Measurements from ENCODE around the gene TXNDC5.
"Not testable (repeated sequence)": the region's sequence is repeated elsewhere in the genome, so short reads cannot be mapped to it uniquely, and the experiment has no call there.

Gene TXNDC5

GRCh38 chr6:7912736-7913517, 2.3 kb upstream of the TXNDC5 start:
- no peak for DNase-seq

DNA sequence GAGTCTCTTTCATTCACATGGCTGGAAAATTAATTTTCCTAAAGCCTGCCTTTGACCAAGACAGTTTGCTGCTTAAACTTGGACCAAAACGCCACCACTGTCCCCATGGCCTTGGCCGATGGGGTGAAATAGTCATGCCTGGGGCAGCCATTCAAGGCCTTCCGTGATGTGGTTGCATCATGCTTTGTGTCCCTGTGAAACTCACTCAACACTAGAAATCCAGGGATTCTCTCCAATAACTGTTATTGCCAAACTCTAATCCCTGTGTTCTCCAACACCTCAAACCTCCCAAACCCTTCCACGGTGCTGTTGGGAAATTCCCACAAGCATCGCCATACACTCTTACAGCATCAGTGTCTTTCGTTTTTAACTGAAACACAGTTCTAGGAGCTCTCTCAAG, 1.4 kb upstream of the TXNDC5 start:
- DNase-seq: no peak

GRCh38 chr6:7911345-7911725, 747 bp upstream of the TXNDC5 start:
- no peak for DNase-seq

GRCh38 chr6:7910298-7910653, 312 bp downstream of the TXNDC5 start:
- DNase-seq: no peak

DNA sequence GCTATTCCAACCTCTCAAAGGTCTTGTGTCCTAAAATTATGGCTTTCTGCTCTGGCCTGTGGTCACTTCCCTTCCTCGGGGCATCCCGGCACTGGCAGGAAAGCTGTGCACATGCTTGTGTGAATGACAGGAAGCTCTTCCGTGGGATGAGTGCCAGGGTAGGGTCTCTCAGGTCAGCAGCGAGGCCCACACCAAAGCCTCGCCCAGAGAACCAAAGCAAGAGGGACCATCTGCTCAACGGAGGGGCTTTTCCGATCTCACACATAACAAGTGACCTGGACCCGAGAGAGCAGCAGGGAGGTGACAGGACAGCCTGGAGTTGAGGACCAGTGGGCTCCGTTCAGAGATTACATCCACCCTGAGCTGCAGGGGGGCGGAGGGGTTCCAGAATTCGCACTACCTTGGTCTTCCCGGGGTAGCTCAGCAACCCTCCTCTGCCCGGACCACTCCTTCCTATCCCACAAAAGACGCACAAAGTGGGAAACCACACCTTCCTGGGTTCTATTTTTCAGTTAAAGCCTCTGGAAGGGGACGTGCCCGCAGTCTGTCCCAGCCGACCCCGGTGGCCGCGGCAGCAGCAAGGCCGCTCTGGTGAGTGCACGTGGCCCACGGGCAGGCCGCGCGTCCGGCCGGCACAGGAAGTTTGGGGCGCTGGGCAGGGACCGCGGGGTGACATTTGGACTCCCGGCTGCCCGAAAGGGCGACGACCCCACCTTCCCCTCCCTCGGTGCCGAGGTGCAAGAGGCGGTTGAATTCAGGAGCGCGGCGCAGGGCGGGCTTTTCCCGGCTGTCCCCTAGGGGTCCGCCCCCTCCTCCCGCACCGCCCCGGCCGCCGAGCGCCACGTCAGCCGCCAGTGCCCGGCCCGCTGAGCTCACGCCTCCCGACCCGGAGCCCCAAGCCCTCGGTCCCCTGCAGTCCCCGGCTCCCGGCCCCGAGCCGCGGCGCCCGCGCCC, 988 bp downstream of the TXNDC5 start:
- peak in 1 of 2 donors; percentile 21 for DNase-seq

- DNase-seq: no peak
These were observed 3.4 kb downstream of the TXNDC5 start for GRCh38 chr6:7907159-7907558.

DNA sequence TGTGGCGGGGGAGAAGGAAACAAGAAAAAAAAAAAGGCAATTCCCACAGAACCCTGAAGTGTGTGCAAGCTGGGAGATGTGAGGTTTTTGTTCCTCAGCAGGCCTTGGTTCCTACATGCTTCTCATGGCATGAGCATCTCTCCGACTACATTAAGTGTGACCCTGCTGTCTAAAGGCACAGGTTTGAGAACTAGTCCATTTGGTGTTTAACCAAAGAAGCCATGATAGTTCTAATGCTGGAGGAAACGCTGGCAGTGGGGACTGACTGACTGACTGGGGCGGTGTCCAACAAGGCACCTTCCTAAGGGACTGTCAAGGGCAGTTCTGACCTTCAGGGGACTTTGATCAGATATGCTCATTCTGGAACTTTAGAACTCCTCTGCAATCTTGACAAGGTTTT, 3.8 kb downstream of the TXNDC5 start:
- no peak for DNase-seq

GRCh38 chr6:7905416-7905815, 5.2 kb downstream of the TXNDC5 start:
- no peak for DNase-seq

GRCh38 chr6:7904654-7905319, 5.8 kb downstream of the TXNDC5 start:
- no peak for DNase-seq

- DNase-seq: no peak
These were observed 6.9 kb downstream of the TXNDC5 start for GRCh38 chr6:7903673-7904072.

GRCh38 chr6:7902867-7903266, 7.7 kb downstream of the TXNDC5 start:
- no peak for DNase-seq

DNA sequence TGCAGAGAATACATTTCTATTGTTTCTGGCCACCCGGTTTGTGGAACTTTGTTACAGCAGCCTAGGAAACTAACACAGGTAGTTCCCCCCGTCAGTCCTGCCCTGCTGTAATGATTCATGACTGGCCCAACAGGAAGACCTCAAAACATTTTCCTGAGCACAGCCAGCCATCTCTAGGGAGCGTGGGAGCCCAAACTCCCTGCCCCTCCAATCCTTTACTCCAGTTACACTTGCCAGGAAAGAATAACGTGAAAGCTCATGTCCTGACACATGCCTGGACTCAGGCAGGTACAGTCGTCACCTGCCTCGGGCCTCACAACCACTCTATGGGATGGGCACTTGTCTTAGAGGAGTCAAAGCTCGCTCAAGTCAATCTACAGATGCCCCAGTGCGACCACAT, 8.4 kb downstream of the TXNDC5 start:
- no peak for DNase-seq

DNA sequence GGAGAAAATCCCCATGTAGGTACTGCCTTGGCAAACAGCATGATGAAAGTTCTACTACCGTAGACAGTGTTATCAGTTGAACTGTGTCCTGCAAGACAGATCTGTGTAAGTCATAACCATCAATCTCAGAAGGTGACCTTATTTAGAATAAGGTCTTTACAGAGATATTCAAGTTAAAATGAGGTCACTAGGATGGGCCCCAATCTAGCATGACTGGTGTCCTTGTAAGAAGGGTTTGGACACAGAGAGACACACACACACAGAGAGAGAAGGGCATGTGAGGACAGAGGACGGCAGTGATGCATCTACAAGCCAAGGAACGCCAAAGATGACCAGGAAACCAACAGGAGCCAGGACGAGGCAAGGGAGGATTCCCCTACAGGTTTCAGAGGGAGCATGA, 8.8 kb downstream of the TXNDC5 start:
- no peak for DNase-seq

DNA sequence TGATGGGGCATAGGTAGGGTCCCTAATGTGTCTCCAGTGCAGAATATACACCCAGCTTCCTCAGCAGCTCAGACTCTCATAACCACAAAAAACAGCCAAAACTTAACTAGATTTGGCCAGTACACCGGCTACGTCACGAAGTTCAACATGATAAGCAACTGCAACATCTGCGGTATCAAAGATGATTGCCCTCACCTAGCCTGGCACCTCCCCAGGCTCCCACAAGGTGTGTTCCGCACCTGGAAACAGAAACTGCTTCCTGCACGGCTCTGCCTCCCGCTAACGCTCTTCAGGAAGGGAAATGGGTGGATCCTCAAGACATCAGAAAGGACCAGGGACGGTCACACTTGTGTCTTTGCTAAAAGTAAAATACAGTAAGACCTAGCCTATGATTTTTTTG, 9.5 kb downstream of the TXNDC5 start:
- no peak for DNase-seq

GRCh38 chr6:7900621-7901020, 10.0 kb downstream of the TXNDC5 start:
- DNase-seq: no peak

- DNase-seq: no peak
These were observed 10.7 kb downstream of the TXNDC5 start for GRCh38 chr6:7899889-7900213.

GRCh38 chr6:7899101-7899888, 11.3 kb downstream of the TXNDC5 start:
- DNase-seq: no peak

- not testable (repeated sequence) for DNase-seq
These were observed 12.4 kb downstream of the TXNDC5 start for GRCh38 chr6:7898193-7898586.

DNA sequence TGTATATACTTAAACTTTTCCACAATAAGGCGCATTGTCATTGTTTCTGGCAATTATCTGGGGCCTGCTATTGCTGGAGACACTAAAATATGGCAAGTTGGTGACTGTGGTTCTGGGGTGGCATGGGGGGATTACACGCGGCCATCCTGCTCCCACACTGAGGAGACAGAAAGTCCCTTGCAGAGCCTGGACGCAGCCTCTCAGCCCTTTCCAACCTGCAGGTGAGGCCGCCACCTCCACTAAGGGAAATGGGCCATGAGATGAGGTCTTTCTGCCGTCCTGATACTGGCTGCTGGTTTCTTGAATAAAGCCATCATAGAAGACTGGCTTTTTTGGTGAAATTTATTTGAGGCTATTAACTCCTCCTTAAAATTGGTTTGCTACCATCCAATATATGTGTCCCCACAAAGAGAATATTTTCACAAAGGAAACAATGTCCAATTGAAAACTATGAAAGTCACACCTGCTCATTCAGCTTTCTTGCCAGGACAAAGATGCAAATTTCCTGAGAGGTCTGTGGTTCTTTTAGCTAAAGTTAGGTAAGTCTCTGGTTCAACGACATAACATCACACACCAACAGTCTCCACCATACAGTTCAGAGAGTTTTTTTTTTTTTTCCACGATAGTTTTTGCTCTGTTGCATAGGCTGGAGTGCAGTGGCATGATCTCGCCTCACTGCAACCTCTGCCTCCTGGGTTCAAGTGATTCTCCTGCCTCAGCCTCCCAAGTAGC, 13.0 kb downstream of the TXNDC5 start:
- DNase-seq: no peak

GRCh38 chr6:7896465-7896987, 14.1 kb downstream of the TXNDC5 start:
- DNase-seq: no peak

DNA sequence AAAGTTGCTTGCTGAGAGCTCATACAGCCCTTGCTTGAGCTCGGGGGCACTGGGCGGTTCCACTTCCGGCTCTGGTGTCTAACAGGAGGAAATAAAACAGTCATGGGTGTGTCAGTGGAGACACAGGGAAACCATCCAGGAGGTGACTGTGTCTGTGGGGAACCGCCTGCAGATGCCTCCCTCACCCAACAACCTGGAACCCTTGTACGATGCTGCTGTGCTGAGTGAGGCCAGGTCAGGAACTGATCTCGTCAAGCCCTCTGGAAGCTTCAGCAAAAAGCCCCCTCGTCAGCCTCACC, 15.5 kb downstream of the TXNDC5 start:
- DNase-seq: no peak

Measured in inflammatory macrophage treated with lipopolysaccharide for 1 hour (primary cell).